Measurements from ENCODE around the gene HNMT. TPM values are rescaled to one million over a fixed set of nuclear protein-coding genes. Genes with fewer than 3 reads are reported as not detected.

The HNMT gene
- total and polyA plus RNA-seq, 2 of the 13 experiments (the other 11 are each of a cell fraction or from before 2014, with no cell fraction given): 279 to 309 TPM

DNA sequence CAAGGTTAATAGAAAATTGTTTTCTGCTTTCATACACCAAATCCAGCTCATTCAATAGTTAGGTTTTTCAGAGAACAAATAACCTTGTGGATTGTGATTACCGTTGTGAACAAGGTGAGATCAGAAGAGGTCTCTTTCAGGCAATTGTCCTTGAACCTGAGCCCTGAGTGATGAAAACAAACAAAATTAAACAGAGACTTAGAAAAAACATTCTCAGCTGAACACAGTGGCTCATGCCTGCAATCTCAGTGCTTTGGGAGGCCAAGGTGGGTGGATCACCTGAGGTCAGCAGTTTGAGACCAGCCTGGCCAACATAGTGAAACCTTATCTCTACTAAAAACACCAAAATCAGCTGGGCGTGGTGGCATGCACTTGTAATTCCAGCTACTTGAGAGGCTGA is 68.1 kb downstream of the HNMT start (continued):
- no peak for TF ChIP-seq ZBTB4 (CRISPR knock-in tag; IDR thresholded peaks at IDR 0.05; ENCODE audit: borderline replicate concordance)
- TF ChIP-seq RXRA (CRISPR knock-in tag; IDR thresholded peaks at IDR 0.05): peak; percentile 52; the same call in 1 of the 2 replicates
- TF ChIP-seq CREB3 (CRISPR knock-in tag; IDR thresholded peaks at IDR 0.05): no peak
- peak; percentile 54 for TF ChIP-seq TCF7 (IDR thresholded peaks at IDR 0.05; ENCODE audit: low read depth)
- no peak for TF ChIP-seq ZNF280D (CRISPR knock-in tag; IDR thresholded peaks at IDR 0.05)
- peak; percentile 54; the same call in 1 of the 2 replicates for TF ChIP-seq ZNF605 (CRISPR knock-in tag; IDR thresholded peaks at IDR 0.05)
- no peak for TF ChIP-seq ETV6 (CRISPR knock-in tag; conservative IDR thresholded peaks at IDR 0.05)
- 0 out of 2 replicates have a peak, but pooled peaks have one; percentile 60 for TF ChIP-seq KDM1A (CRISPR knock-in tag; IDR thresholded peaks at IDR 0.05)
- no peak for TF ChIP-seq ZNF17 (CRISPR knock-in tag; IDR thresholded peaks at IDR 0.05)
- 0 out of 2 replicates have a peak, but pooled peaks have one; percentile 18 for TF ChIP-seq ARID3A (IDR thresholded peaks at IDR 0.05; ENCODE audit: low read depth, low read length)
- TF ChIP-seq, protein P1, sequence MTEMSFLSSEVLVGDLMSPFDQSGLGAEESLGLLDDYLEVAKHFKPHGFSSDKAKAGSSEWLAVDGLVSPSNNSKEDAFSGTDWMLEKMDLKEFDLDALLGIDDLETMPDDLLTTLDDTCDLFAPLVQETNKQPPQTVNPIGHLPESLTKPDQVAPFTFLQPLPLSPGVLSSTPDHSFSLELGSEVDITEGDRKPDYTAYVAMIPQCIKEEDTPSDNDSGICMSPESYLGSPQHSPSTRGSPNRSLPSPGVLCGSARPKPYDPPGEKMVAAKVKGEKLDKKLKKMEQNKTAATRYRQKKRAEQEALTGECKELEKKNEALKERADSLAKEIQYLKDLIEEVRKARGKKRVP (CRISPR knock-in tag; IDR thresholded peaks at IDR 0.05): no peak
- no peak for TF ChIP-seq PHF8 (CRISPR knock-in tag; IDR thresholded peaks at IDR 0.05)
- TF ChIP-seq POGZ (CRISPR knock-in tag; IDR thresholded peaks at IDR 0.05): no peak
- TF ChIP-seq CREM (IDR thresholded peaks at IDR 0.05): peak; percentile 39; the same call in 1 of the 2 replicates
- TF ChIP-seq CREM (CRISPR knock-in tag; IDR thresholded peaks at IDR 0.05): no peak
- no peak for TF ChIP-seq HDAC6 (IDR thresholded peaks at IDR 0.05; ENCODE audit: low read depth, low read length)
- TF ChIP-seq MTA3 (CRISPR knock-in tag; IDR thresholded peaks at IDR 0.05): no peak
- peak; percentile 81 for TF ChIP-seq FOXA3 (CRISPR knock-in tag; IDR thresholded peaks at IDR 0.05)
- TF ChIP-seq ZNF251 (CRISPR knock-in tag; IDR thresholded peaks at IDR 0.05): no peak
- no peak for TF ChIP-seq KLF12 (CRISPR knock-in tag; IDR thresholded peaks at IDR 0.05; ENCODE audit: borderline replicate concordance)
- no peak for TF ChIP-seq CREB1 (IDR thresholded peaks at IDR 0.05)
- TF ChIP-seq CREB1 (CRISPR knock-in tag; IDR thresholded peaks at IDR 0.05): 0 out of 2 replicates have a peak, but pooled peaks have one; percentile 39
- no peak for TF ChIP-seq NFE2L1 (CRISPR knock-in tag; IDR thresholded peaks at IDR 0.05; ENCODE audit: borderline replicate concordance)

Measured in HepG2 (cell line).